IPS-18c (cell line): ENCODE measurements around the gene OTUD1.

ENCODE experiments used
- H3K4me3 ChIP-seq: 2 replicates; pipeline ENCODE4 v1.7.0; 2013; ENCODE audit warnings: low read depth, mild to moderate bottlenecking, low read length, moderate library complexity; ENCODE audit not compliant: insufficient read depth
- H3K9me3 ChIP-seq: one replicate; pipeline ENCODE4 v1.6.1; 2013; ENCODE audit warnings: mild to moderate bottlenecking, low read length, moderate library complexity; ENCODE audit not compliant: control insufficient read depth, insufficient read depth

OTUD1 gene

DNA sequence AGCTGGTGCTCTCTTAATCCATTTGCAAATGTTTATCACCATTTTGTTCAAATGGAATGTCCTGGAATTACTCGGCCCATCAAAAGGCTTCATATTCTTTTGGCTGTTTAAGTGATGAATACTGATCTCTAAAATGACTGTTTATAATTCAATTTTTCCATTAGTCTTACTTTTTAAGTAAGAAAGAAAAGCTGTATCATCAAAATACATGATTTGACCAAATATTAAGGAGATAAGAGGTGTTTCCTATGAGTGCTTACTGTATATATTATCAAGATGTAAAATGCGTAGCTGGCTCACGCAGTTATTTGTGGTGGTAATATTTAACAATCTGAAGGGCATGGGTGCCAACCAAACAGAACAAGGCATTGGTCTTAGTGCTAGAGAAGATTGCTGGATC lies 51.2 kb downstream of the OTUD1 start:
- H3K9me3 ChIP-seq = no peaks in the 10 kb centered on the region
- H3K4me3 ChIP-seq = no peak overlapping the region
